Activated T-helper 1 cell treated with anti-CD3 and anti-CD28 coated beads, Interleukin-12 subunit alpha, Interleukin-12 subunit beta, Interleukin-2, Interleukin-4 antibody, amounts not matched to agents 30 ng/mL and 10 ng/mL and 1 ng/mL, durations not matched to agents 14 hours and 24 hours and 36 hours (primary cell): ENCODE measurements around the gene LILRB1. TPM values are rescaled to one million over a fixed set of nuclear protein-coding genes. Genes with fewer than 3 reads are reported as not detected.
"Not testable (repeated sequence)": the region's sequence is repeated elsewhere in the genome, so short reads cannot be mapped to it uniquely, and the experiment has no call there.

ENCODE experiments used
- DNase-seq: peaks from one replicate; pipeline ENCODE4 v3.0.0; 2021; ENCODE audit warnings: low spot score
- H3K27ac Mint-ChIP-seq: one replicate; pipeline ENCODE4 v1.8.0; 2021; ENCODE audit warnings: mild to moderate bottlenecking, mixed read lengths
- H3K27me3 Mint-ChIP-seq: one replicate; pipeline ENCODE4 v1.8.0; 2022; ENCODE audit warnings: mild to moderate bottlenecking, moderate library complexity, mixed read lengths; ENCODE audit not compliant: insufficient read depth
- H3K36me3 Mint-ChIP-seq: one replicate; pipeline ENCODE4 v1.8.0; 2021; ENCODE audit warnings: low read depth, mixed read lengths
- H3K4me1 Mint-ChIP-seq: one replicate; pipeline ENCODE4 v1.8.0; 2021; ENCODE audit warnings: low read depth, mixed read lengths
- H3K4me3 Mint-ChIP-seq: one replicate; pipeline ENCODE4 v1.8.0; 2021; ENCODE audit warnings: mild to moderate bottlenecking, moderate library complexity, mixed read lengths
- H3K9me3 Mint-ChIP-seq: one replicate; pipeline ENCODE4 v1.8.0; 2021; ENCODE audit warnings: mixed read lengths
- intact Hi-C: fragments of 100-400 bp; cut with micrococcal nuclease; formaldehyde crosslinking; loops from one replicate; pipeline ENCODE4 v1.15.1; 2024
- total RNA-seq: library from RNA; stranded (reverse); gene quantifications from 2 replicates; pipeline ENCODE4 v1.2.3, GENCODE V29; 2022

Gene LILRB1
- total RNA-seq, 1 donor from 2014 or later, result not detected

GRCh38 chr19:54609356-54609791 is 20.9 kb upstream of the LILRB1 start:
- H3K4me1 Mint-ChIP-seq, result no peaks in the 10 kb centered on the region

DNA sequence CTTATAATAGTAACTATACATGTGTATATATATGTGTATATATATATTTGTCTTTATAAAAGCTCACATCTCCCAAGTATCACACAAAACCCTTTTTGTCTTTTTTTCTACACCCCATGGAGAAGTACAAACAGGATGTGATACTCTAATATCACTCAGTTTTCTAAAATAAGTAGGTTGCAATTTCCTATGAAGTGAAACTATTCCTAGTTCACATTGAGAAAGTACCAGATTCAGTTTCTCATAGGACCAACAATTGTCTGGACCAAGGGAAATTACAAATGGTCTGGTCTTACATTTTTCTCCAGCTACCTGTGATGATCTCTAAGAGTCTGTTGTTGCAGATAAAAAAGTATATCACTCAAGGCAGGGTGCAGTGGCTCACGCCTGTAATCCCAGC is 17.9 kb upstream of the LILRB1 start:
- Mint-ChIP-seq H3K4me3 (no peak overlapping the region), H3K27ac (no peak overlapping the region), H3K36me3 (no peaks in the 10 kb centered on the region), H3K9me3 (peaks cover 5% of the 10 kb centered on the region), H3K4me1 (no peaks in the 10 kb centered on the region), H3K27me3 (peaks cover 2% of the 10 kb centered on the region)
- intact Hi-C loops, result no loop called here
- DNase-seq, result no peak

More at GRCh38 chr19:54609356-54609791, 20.9 kb upstream of the LILRB1 start:
- Mint-ChIP-seq H3K36me3 (no peaks in the 10 kb centered on the region), H3K27me3 (peaks cover 3% of the 10 kb centered on the region), H3K4me3 (no peak overlapping the region), H3K27ac (no peak overlapping the region), H3K9me3 (peaks cover 5% of the 10 kb centered on the region)
- intact Hi-C loops, result no loop called here
- no peak for DNase-seq

- H3K9me3 Mint-ChIP-seq, result peaks cover 5% of the 10 kb centered on the region
- no peaks in the 10 kb centered on the region for H3K4me1 Mint-ChIP-seq
- H3K27ac Mint-ChIP-seq, result no peak overlapping the region
- no peaks in the 10 kb centered on the region for H3K36me3 Mint-ChIP-seq
- H3K27me3 Mint-ChIP-seq, result peaks cover 2% of the 10 kb centered on the region
- DNase-seq, result no peak
- intact Hi-C loops, result no loop called here
- H3K4me3 Mint-ChIP-seq, result no peak overlapping the region
Observed at GRCh38 chr19:54614726-54615125, 15.6 kb upstream of the LILRB1 start.

GRCh38 chr19:54616057-54616456 is 14.2 kb upstream of the LILRB1 start:
- Mint-ChIP-seq H3K9me3 (peaks cover 5% of the 10 kb centered on the region), H3K4me3 (no peak overlapping the region), H3K27me3 (peaks cover 2% of the 10 kb centered on the region), H3K27ac (no peak overlapping the region), H3K36me3 (no peaks in the 10 kb centered on the region), H3K4me1 (no peaks in the 10 kb centered on the region)
- no peak for DNase-seq
- intact Hi-C loops, result no loop called here

DNA sequence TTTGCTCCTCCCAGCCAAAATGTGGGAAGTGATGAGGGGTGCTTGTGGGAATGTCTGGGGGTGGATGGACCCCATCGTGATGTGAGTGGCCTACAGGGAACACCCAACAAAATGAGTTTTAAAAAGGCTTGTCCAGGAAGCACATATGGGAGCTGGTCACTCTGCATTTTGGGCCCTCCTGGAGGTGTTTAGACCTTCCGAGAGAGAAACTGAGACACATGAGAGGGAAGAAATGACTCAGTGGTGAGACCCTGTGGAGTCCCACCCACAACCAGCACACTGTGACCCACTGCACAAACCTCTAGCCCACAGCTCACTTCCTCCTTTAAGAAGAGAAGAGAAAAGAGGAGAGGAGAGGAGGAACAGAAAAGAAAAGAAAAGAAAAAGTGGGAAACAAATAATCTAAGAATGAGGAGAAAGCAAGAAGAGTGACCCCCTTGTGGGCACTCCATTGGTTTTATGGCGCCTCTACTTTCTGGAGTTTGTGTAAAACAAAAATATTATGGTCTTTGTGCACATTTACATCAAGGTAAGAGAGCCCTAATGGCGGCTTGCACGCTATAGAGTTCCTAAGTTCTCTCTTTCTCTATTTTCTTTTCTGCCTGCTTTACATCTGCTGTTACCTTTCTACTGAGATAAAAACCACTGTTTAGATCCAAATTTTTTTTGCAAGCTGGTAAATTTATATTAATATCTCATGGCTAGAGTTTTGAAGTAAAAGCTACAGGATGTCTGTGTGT is 13.3 kb upstream of the LILRB1 start:
- Mint-ChIP-seq H3K9me3 (peaks cover 5% of the 10 kb centered on the region), H3K27me3 (peaks cover 4% of the 10 kb centered on the region), H3K36me3 (no peaks in the 10 kb centered on the region), H3K4me1 (no peaks in the 10 kb centered on the region), H3K4me3 (no peak overlapping the region), H3K27ac (no peak overlapping the region)
- intact Hi-C loops, result no loop called here
- DNase-seq, result no peak

GRCh38 chr19:54620464-54620863 is 9.8 kb upstream of the LILRB1 start:
- intact Hi-C loops, result no loop called here
- no peak overlapping the region for H3K4me3 Mint-ChIP-seq
- no peak overlapping the region for H3K27ac Mint-ChIP-seq
- H3K4me1 Mint-ChIP-seq, result no peaks in the 10 kb centered on the region
- no peaks in the 10 kb centered on the region for H3K9me3 Mint-ChIP-seq
- H3K27me3 Mint-ChIP-seq, result peaks cover 7% of the 10 kb centered on the region
- no peak for DNase-seq
- H3K36me3 Mint-ChIP-seq, result no peaks in the 10 kb centered on the region

DNA sequence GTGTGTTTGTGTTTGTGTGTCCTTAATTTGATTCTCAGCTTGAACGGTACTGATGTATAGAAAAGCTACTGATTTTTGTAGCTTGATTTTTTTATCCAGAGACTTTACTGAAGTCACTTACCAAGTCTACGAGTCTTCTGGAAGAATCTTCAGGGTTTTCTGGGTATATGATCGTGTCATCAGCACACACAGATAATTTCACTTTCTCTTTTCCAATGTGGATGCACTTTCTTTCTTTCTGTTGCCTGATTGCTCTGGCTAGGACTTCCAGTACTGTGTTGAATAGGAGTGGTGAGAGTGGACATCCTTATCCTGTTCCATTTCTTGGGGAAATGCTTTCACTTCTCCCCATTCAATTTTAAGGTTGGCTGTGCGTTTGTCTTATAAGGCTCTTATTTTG is 7.9 kb upstream of the LILRB1 start:
- no peak for DNase-seq
- H3K4me1 Mint-ChIP-seq, result no peaks in the 10 kb centered on the region
- no peaks in the 10 kb centered on the region for H3K36me3 Mint-ChIP-seq
- H3K27me3 Mint-ChIP-seq, result peaks cover 7% of the 10 kb centered on the region
- no peak overlapping the region for H3K27ac Mint-ChIP-seq
- no peaks in the 10 kb centered on the region for H3K9me3 Mint-ChIP-seq
- intact Hi-C loops, result no loop called here
- no peak overlapping the region for H3K4me3 Mint-ChIP-seq

GRCh38 chr19:54624234-54624633 is 6.0 kb upstream of the LILRB1 start:
- DNase-seq, H3K27ac Mint-ChIP-seq, H3K9me3 Mint-ChIP-seq, intact Hi-C loops, H3K36me3 Mint-ChIP-seq, H3K27me3 Mint-ChIP-seq, H3K4me1 Mint-ChIP-seq, H3K4me3 Mint-ChIP-seq: not testable (repeated sequence)

DNA sequence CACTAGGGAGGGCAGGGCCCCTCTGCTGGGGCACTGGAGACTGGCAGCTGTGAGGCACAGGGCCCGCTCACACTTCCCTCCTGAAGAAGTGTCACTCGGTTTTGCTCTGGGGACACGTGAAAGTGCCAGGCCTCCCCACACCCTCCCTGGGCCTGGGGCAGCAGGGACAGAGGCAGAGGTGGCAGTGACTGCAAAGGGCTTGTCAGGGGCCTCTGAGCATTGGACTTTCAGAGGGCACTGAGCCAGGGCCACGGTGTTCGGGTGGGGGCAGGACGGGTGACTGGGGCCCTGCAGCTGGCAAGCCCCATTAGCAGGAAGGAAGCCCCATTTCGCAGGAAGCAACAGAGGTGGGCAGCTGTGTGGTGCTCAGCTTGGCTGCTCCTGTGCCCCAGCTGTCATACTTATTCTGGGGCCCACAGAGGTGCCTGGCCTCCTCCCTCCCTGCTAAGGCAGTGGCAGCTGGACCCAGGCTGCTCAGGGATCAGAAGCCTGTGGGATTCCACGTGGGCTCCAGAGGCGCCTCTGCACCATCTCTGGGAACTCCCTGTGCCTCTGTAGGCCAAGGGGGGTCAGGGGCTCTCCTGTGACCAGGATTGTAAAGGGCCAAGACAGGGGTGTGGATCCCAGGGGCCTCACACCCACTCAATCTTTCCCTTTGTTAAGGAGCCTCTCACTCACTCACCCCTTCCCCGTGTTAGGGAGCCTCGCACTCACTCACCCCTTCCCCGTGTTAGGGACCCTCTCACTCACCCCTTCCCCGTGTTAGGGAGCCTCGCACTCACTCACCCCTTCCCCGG is 5.2 kb upstream of the LILRB1 start:
- H3K36me3 Mint-ChIP-seq, result not testable (repeated sequence)

GRCh38 chr19:54626757-54627156 is 3.5 kb upstream of the LILRB1 start:
- intact Hi-C loops, result no loop called here
- no peak overlapping the region for H3K27ac Mint-ChIP-seq
- no peaks in the 10 kb centered on the region for H3K4me1 Mint-ChIP-seq
- no peaks in the 10 kb centered on the region for H3K9me3 Mint-ChIP-seq
- H3K36me3 Mint-ChIP-seq, result no peaks in the 10 kb centered on the region
- DNase-seq, result no peak
- peaks cover 10% of the 10 kb centered on the region for H3K27me3 Mint-ChIP-seq
- no peak overlapping the region for H3K4me3 Mint-ChIP-seq

More for the DNA sequence above, 5.2 kb upstream of the LILRB1 start:
- DNase-seq, H3K4me3 Mint-ChIP-seq, H3K4me1 Mint-ChIP-seq, H3K9me3 Mint-ChIP-seq, intact Hi-C loops, H3K27me3 Mint-ChIP-seq, H3K27ac Mint-ChIP-seq: not testable (repeated sequence)

DNA sequence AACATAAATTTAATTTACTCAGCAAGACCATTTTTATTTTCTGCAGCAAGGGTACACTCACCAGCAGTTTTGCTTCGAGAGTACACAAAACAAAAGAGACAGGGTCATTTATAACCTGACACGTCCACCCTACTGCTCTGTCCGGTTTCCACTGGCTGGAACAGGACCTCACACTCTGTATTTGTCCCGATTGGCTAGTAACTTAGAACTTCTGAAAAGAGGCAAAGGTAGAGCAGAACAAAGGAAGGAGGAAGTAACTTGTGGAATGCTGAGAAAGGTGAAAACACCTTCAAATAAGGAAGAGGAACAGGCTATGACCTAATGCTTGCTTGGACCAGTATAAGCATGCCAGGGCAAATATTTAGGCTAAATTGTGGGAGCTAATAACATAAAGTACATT is 2.4 kb upstream of the LILRB1 start:
- H3K4me1 Mint-ChIP-seq, H3K4me3 Mint-ChIP-seq, H3K27me3 Mint-ChIP-seq, H3K36me3 Mint-ChIP-seq, DNase-seq, H3K27ac Mint-ChIP-seq, H3K9me3 Mint-ChIP-seq, intact Hi-C loops: not testable (repeated sequence)

- H3K27ac Mint-ChIP-seq, result no peak overlapping the region
- intact Hi-C loops, result no loop called here
- H3K4me1 Mint-ChIP-seq, result no peaks in the 10 kb centered on the region
- H3K9me3 Mint-ChIP-seq, result no peaks in the 10 kb centered on the region
- no peak overlapping the region for H3K4me3 Mint-ChIP-seq
- peaks cover 5% of the 10 kb centered on the region for H3K27me3 Mint-ChIP-seq
- DNase-seq, result no peak
- no peaks in the 10 kb centered on the region for H3K36me3 Mint-ChIP-seq
Observed at GRCh38 chr19:54630782-54631181, 498 bp downstream of the LILRB1 start.

DNA sequence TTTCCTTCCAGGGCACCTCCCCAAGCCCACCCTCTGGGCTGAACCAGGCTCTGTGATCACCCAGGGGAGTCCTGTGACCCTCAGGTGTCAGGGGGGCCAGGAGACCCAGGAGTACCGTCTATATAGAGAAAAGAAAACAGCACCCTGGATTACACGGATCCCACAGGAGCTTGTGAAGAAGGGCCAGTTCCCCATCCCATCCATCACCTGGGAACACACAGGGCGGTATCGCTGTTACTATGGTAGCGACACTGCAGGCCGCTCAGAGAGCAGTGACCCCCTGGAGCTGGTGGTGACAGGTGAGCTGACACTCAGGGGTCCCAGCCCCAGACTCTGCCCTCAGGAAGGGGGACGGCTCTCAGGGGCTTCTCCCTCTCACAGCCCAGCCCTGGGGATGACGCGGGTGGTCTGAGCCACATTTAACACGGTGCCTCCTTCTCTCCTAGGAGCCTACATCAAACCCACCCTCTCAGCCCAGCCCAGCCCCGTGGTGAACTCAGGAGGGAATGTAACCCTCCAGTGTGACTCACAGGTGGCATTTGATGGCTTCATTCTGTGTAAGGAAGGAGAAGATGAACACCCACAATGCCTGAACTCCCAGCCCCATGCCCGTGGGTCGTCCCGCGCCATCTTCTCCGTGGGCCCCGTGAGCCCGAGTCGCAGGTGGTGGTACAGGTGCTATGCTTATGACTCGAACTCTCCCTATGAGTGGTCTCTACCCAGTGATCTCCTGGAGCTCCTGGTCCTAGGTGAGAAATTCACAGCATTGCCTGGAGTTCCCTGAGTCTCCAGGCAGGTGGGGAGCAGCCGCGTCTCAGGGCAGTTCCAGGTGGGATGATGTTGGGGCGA is 1.4 kb downstream of the LILRB1 start:
- H3K4me1 Mint-ChIP-seq, H3K27ac Mint-ChIP-seq, DNase-seq, H3K27me3 Mint-ChIP-seq, intact Hi-C loops, H3K9me3 Mint-ChIP-seq, H3K4me3 Mint-ChIP-seq, H3K36me3 Mint-ChIP-seq: not testable (repeated sequence)
